Gastroesophageal sphincter (tissue), 4 donors: ENCODE measurements around the gene KCTD2. TPM values are rescaled to one million over a fixed set of nuclear protein-coding genes. Genes with fewer than 3 reads are reported as not detected.
A peak's percentile ranks its signal among the peaks of the same experiment; 100 is the strongest.

ENCODE experiments used
- ATAC-seq: fragments of 150-250 bp; one replicate; pipeline ENCODE4 v1.9.1; 2016; ENCODE audit warnings: mild to moderate bottlenecking, moderate library complexity
- H3K27ac ChIP-seq, 4 donors: fragments of 200-600 bp; sonication (generic) in 3 of 4; 1 replicate in 3 of 4; 2 replicates in 1 of 4; pipeline ENCODE4 v1.5.1; 2016 to 2019
- H3K27me3 ChIP-seq: fragments of 200-600 bp; sonication (generic); one replicate; pipeline ENCODE4 v1.5.1; 2019
- H3K36me3 ChIP-seq, 2 donors: fragments of 200-600 bp; sonication (generic); one replicate each; pipeline ENCODE4 v1.5.1; 2019; ENCODE audit warnings: control low read depth in 1 of 2
- H3K4me1 ChIP-seq, 3 donors: fragments of 200-600 bp; sonication (generic); 1 replicate in 2 of 3; 2 replicates in 1 of 3; pipeline ENCODE4 v1.5.1; 2016 to 2019; ENCODE audit warnings: control low read depth in 2 of 3
- H3K4me3 ChIP-seq, 2 donors: fragments of 200-600 bp; sonication (generic); one replicate each; pipeline ENCODE4 v1.5.1; 2019; ENCODE audit warnings: mild to moderate bottlenecking in 1 of 2, moderate library complexity in 1 of 2
- H3K9me3 ChIP-seq, 3 donors: fragments of 200-600 bp; sonication (generic); one replicate each; pipeline ENCODE4 v1.5.1; 2017 to 2019; ENCODE audit warnings: control low read depth in 2 of 3
- EP300 ChIP-seq: sonication (generic); formaldehyde crosslinking; IDR thresholded peaks from one replicate; pipeline ENCODE4 v1.6.1; 2017; ENCODE audit warnings: antibody characterized with exemption, mild to moderate bottlenecking
- POLR2A ChIP-seq, 2 donors: fragments of 450-650 bp; IDR thresholded peaks; one replicate each; pipeline ENCODE4 v1.6.1; 2017; ENCODE audit warnings: antibody characterized with exemption in 2 of 2, mild to moderate bottlenecking in 2 of 2, moderate library complexity in 1 of 2
- POLR2AphosphoS5 ChIP-seq: sonication (generic); formaldehyde crosslinking; IDR thresholded peaks from one replicate; pipeline ENCODE4 v1.6.1; 2017; ENCODE audit warnings: antibody characterized with exemption
- WGBS, 2 donors: methylation state at CpG; one replicate each; pipeline ENCODE4 v1.1.5; 2018; ENCODE audit warnings: low coverage in 1 of 2; 5-methylcytosine and 5-hydroxymethylcytosine counted together
- total RNA-seq, 4 donors: library from RNA; depleted of rRNA; stranded (reverse); fragments of >200 nt; gene quantifications; one replicate each; pipeline ENCODE4 v1.1.0, GENCODE V29; 2016
- TF ChIP-seq, protein P1 (sequence below), 4 experiments: fragments of 200-600 bp in 2 of 4; fragments of 450-650 bp in 2 of 4; sonication (generic) in 1 of 4; IDR thresholded peaks; one replicate each; pipeline ENCODE4 v1.5.1; 2017 to 2019; ENCODE audit warnings: antibody characterized with exemption in 4 of 4, mild to moderate bottlenecking in 2 of 4, moderate library complexity in 2 of 4

KCTD2 gene
- total RNA-seq, 4 donors from 2014 or later, result 27.1 to 39.7 (median 28.8) TPM

DNA sequence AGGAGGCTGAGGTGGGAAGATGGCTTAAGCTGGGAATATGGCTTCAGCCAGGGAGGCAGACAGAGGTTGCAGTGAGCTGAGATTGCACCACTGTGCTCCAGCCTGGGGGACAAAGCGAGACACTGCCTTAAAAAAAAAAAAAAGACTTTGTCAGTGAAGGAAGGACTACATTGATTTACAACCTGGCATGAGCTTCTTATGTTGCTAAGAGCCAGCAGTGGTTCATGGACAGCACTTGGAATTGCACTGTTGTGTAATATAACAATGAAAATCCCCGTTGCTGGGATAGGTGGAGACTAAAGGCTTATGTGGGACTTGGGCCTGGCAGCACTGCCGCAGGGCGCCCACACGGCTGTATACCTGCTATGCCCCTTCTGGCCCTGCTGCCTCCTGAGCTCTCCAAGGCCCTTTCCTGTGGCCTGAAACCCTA is 26.6 kb downstream of the KCTD2 start:
- Histone ChIP-seq H3K36me3 (no peaks in the 10 kb centered on the region), H3K9me3 (no peaks in the 10 kb centered on the region), H3K27ac (peak overlapping the region in 2 of 4 donors; percentile 11 to 35), H3K27me3 (no peaks in the 10 kb centered on the region), H3K4me1 (peaks cover 0 to 20% (median 5%) of the 10 kb centered on the region in 3 donors), H3K4me3 (no peak overlapping the region)
- WGBS, 2 donors, result 71% methylated on average over 4 of the region's 5 CpGs; no CpG with 5 or more reads in 1 of the 2 donors
- TF ChIP-seq POLR2AphosphoS5, result no peak
- TF ChIP-seq EP300, result no peak
- ATAC-seq, result peak; percentile 18

DNA sequence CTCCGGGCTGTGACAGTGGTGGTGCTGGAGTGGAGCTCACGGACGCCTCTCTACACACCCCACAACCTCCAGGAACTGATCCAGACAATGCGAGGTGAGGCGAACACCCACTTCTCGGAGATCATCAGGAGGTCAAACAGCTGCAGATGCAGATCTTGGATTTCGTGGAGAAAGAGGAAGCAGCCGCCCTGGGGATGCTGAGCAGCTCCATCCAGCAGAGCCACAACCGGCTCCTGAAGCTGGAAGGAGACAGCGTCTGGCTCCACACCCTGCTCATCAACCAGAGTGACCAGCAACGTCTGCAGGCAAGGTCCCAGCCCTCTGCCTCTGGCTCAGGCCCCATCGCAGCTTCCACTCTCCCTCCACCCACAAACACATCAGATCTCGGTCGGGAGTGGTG is 27.5 kb downstream of the KCTD2 start:
- 80% methylated on average over 1 of the region's 14 CpGs; no CpG with 5 or more reads in 1 of the 2 donors for WGBS, 2 donors
- Histone ChIP-seq H3K27ac (peak overlapping the region in 1 of 4 donors; percentile 11), H3K9me3 (no peaks in the 10 kb centered on the region), H3K4me3 (no peak overlapping the region), H3K4me1 (peaks cover 0 to 24% (median 5%) of the 10 kb centered on the region in 3 donors), H3K27me3 (no peaks in the 10 kb centered on the region), H3K36me3 (no peaks in the 10 kb centered on the region)
- TF ChIP-seq POLR2AphosphoS5, result no peak
- TF ChIP-seq EP300, result no peak
- TF ChIP-seq POLR2A (IDR thresholded peaks at IDR 0.05), result no peak
- TF ChIP-seq, protein P1, sequence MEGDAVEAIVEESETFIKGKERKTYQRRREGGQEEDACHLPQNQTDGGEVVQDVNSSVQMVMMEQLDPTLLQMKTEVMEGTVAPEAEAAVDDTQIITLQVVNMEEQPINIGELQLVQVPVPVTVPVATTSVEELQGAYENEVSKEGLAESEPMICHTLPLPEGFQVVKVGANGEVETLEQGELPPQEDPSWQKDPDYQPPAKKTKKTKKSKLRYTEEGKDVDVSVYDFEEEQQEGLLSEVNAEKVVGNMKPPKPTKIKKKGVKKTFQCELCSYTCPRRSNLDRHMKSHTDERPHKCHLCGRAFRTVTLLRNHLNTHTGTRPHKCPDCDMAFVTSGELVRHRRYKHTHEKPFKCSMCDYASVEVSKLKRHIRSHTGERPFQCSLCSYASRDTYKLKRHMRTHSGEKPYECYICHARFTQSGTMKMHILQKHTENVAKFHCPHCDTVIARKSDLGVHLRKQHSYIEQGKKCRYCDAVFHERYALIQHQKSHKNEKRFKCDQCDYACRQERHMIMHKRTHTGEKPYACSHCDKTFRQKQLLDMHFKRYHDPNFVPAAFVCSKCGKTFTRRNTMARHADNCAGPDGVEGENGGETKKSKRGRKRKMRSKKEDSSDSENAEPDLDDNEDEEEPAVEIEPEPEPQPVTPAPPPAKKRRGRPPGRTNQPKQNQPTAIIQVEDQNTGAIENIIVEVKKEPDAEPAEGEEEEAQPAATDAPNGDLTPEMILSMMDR (IDR thresholded peaks at IDR 0.05), result no peak
- ATAC-seq, result no peak

DNA sequence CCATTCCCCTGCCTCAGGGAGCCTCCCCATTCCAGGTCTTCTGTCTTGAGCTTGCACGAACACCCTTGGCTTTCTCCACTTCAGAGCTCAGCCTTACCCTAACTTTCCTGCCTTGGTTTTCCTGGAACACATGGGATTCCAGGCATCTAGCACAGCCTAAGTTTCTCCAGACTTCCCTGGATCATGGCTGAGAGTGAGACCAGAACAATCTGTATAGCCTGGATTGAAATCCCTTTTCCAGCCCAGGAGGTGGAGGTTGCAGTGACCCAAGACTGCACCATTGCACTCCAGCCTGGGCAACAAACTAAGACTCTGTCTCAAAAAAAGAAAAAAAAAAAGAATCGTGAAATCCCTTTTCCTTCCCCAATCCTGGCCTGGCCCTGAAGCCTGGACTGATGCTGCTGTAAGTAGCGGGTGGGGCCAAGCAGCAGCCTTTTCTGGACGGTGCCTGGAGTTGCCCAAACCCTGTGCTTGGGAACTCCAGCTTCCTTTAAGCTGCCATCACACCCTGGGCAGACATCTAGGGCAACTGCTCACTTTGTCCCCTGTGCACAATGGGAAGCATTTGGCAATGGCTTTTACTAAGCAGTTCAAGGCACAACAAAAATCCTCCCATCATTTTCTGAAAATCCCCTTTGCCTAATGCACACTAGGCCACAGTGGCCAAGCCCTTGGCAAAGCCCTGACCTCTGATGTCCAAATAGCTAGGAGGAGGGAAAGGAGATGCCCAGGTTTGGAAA is 28.7 kb downstream of the KCTD2 start:
- 0 to 62% methylated on average over 1 to 4 of the region's 4 CpGs for WGBS, 2 donors
- TF ChIP-seq POLR2AphosphoS5 (no peak), POLR2A (IDR thresholded peaks at IDR 0.05) (no peak)
- no peak for ATAC-seq
- Histone ChIP-seq H3K9me3 (no peaks in the 10 kb centered on the region), H3K4me1 (peaks cover 0 to 24% (median 5%) of the 10 kb centered on the region in 3 donors), H3K36me3 (no peaks in the 10 kb centered on the region), H3K4me3 (no peak overlapping the region), H3K27me3 (no peaks in the 10 kb centered on the region), H3K27ac (peak overlapping the region in 2 of 4 donors; percentile 86 to 88)

DNA sequence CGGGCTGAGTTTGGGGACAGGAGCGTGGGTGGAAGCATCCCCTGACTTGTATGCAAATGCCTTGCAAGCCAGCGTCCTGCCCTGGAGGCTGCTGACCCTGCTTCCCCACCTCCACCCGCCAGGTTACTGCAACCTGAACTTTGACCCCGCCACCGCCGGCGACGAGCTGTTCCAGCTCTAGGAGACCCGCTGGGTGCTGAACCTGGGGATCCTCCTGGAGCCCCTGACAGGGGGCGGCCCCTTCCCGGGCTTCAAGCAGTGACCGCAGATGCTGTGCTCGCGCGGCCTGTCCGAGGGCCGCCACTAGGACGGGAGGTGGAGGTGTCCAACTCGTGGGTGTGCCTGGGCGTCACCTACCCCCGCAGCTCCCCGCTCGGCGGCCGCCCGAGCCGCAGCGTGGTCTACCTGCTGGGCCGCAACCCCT is 30.1 kb downstream of the KCTD2 start:
- Histone ChIP-seq H3K9me3 (no peaks in the 10 kb centered on the region), H3K4me3 (peak overlapping the region; percentile 3 to 57), H3K27me3 (no peaks in the 10 kb centered on the region), H3K4me1 (peaks cover 0 to 24% (median 5%) of the 10 kb centered on the region in 3 donors), H3K36me3 (no peaks in the 10 kb centered on the region), H3K27ac (peak overlapping the region in 3 of 4 donors; percentile 84 to 88 (median 86))
- WGBS, 2 donors, result no CpG with 5 or more reads among the region's 30 CpGs
- TF ChIP-seq, protein P1 (IDR thresholded peaks at IDR 0.05), result peak in 2 of 4 experiments; percentile 3 to 25
- no peak for TF ChIP-seq POLR2A (IDR thresholded peaks at IDR 0.05)
- ATAC-seq, result peak; percentile 5

DNA sequence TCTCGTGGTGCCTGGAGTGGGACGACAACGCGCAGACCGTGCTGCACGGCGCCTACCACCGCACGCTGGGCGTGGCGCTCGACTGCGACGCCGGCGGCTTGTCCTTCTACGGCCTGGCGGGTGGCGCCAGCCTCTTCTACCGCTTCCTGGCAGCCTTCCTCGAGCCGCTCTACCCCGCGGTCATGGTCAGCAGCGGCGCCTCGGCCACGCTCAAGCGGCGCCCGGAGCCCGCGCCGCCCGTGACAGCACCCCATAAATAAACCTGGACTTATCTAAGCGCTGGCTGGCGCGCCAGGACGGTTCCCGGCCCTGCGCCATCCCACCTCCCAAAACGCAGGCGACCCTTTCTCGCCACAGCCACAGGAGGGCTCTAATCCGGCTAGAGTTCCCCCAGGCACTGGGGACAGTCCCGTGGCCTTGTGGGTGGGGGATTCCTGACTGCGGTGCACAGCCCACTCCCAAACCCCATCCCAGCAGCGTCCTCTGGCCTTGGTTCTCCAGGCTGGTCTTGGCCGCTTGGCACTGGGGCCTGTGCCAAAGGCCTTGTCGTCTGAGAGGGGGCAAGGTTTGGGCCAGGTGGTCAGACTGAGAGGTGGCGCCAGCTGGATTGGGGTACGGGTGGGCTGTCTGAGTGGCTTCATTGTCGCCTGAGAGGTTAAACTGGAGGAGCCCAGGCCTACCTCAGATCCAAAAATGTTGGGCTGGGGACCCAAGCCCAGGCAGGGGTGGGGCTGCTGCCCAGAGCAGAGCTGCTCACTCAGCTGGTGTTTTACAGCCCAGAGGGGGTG is 30.7 kb downstream of the KCTD2 start:
- Histone ChIP-seq H3K36me3 (no peaks in the 10 kb centered on the region), H3K4me1 (peaks cover 0 to 24% (median 5%) of the 10 kb centered on the region in 3 donors), H3K27ac (peak overlapping the region in 3 of 4 donors; percentile 84 to 88 (median 86)), H3K9me3 (no peaks in the 10 kb centered on the region), H3K4me3 (peak overlapping the region; percentile 3 to 57), H3K27me3 (no peaks in the 10 kb centered on the region)
- TF ChIP-seq POLR2A (IDR thresholded peaks at IDR 0.05) (peak in 1 of 2 donors; percentile 28), POLR2AphosphoS5 (peak; percentile 47), EP300 (no peak)
- TF ChIP-seq, protein P1 (IDR thresholded peaks at IDR 0.05), result peak in 3 of 4 experiments; percentile 26 to 43 (median 41)
- 8% methylated on average over 11 of the region's 53 CpGs; no CpG with 5 or more reads in 1 of the 2 donors for WGBS, 2 donors
- ATAC-seq, result peak; percentile 91
